GM20000 (cell line): ENCODE data around the gene LGALS8.

Experiments
- DNase-seq: peaks from one replicate; pipeline ENCODE4 v3.0.0; 2012; ENCODE audit warnings: low spot score
- CTCF ChIP-seq: IDR thresholded peaks from 2 replicates; pipeline ENCODE4 v1.5.1; 2012; ENCODE audit warnings: mild to moderate bottlenecking, control low read depth; ENCODE audit errors: extremely low read depth, missing control alignments

The LGALS8 gene

GRCh38 chr1:236558081-236558480, 34.3 kb downstream of the LGALS8 start:
- DNase-seq = no peak

GRCh38 chr1:236558846-236559245, 35.1 kb downstream of the LGALS8 start:
- DNase-seq = no peak
- no peak for TF ChIP-seq CTCF

More at GRCh38 chr1:236558081-236558480, 34.3 kb downstream of the LGALS8 start:
- no peak for TF ChIP-seq CTCF

- DNase-seq = no peak
- TF ChIP-seq CTCF = no peak
These were observed 36.5 kb downstream of the LGALS8 start for GRCh38 chr1:236560213-236560771.

GRCh38 chr1:236561976-236562375, 38.2 kb downstream of the LGALS8 start:
- no peak for TF ChIP-seq CTCF
- no peak for DNase-seq

GRCh38 chr1:236565530-236565929, 41.7 kb downstream of the LGALS8 start:
- no peak for TF ChIP-seq CTCF
- DNase-seq = no peak

- no peak for TF ChIP-seq CTCF
- DNase-seq = no peak
These were observed 44.6 kb downstream of the LGALS8 start for GRCh38 chr1:236568285-236568894.

GRCh38 chr1:236575523-236575922, 51.7 kb downstream of the LGALS8 start:
- TF ChIP-seq CTCF = no peak

More at GRCh38 chr1:236575523-236575922, 51.7 kb downstream of the LGALS8 start:
- DNase-seq = no peak
